ENCODE results near the gene PLAGL2. TPM values are rescaled to one million over a fixed set of nuclear protein-coding genes. Genes with fewer than 3 reads are reported as not detected.
A peak's percentile ranks its signal among the peaks of the same experiment; 100 is the strongest.
"Not testable (repeated sequence)": the region's sequence is repeated elsewhere in the genome, so short reads cannot be mapped to it uniquely, and the experiment has no call there.

The PLAGL2 gene
- total RNA-seq, 1 donor from 2014 or later, result 7.9 TPM

- intact Hi-C loops (cut with DNase I), result loop anchor here (10.0 kb wide), 2 partner anchors 238 to 278 kb away; no protein-coding TSS in a partner anchor
- ATAC-seq (no peak), DNase-seq (ENCODE audit: low spot score) (peak; percentile 68)
Observed at GRCh38 chr20:32206760-32207625, 550 bp downstream of the PLAGL2 start.

GRCh38 chr20:32205843-32206759 is 1.4 kb downstream of the PLAGL2 start:
- intact Hi-C loops (cut with DNase I), result loop anchor here (10.0 kb wide), 2 partner anchors 239 to 279 kb away; no protein-coding TSS in a partner anchor
- ATAC-seq (no peak), DNase-seq (ENCODE audit: low spot score) (no peak)

- ATAC-seq (no peak), DNase-seq (ENCODE audit: low spot score) (no peak)
- intact Hi-C loops (cut with DNase I), result loop anchor here (10.0 kb wide), 2 partner anchors 240 to 280 kb away; no protein-coding TSS in a partner anchor
Observed at GRCh38 chr20:32205110-32205842, 2.3 kb downstream of the PLAGL2 start.

- DNase-seq (ENCODE audit: low spot score) (no peak), ATAC-seq (no peak)
- intact Hi-C loops (cut with DNase I), result loop anchor here (10.0 kb wide), 2 partner anchors 240 to 280 kb away; no protein-coding TSS in a partner anchor
Observed at GRCh38 chr20:32204205-32205109, 3.1 kb downstream of the PLAGL2 start.

GRCh38 chr20:32203356-32204204 is 4.0 kb downstream of the PLAGL2 start:
- ATAC-seq, result no peak
- DNase-seq (ENCODE audit: low spot score), result no peak
- intact Hi-C loops (cut with DNase I), result loop anchor here (10.0 kb wide), 2 partner anchors 241 to 281 kb away; no protein-coding TSS in a partner anchor

- intact Hi-C loops (cut with DNase I), result loop anchor here (10.0 kb wide), 2 partner anchors 243 to 283 kb away; no protein-coding TSS in a partner anchor
- DNase-seq (ENCODE audit: low spot score) (no peak), ATAC-seq (no peak)
Observed at GRCh38 chr20:32201977-32202363, 5.6 kb downstream of the PLAGL2 start.

- intact Hi-C loops (cut with DNase I), result loop anchor here (10.0 kb wide), 2 partner anchors 243 to 283 kb away; no protein-coding TSS in a partner anchor
- ATAC-seq, result no peak
- DNase-seq (ENCODE audit: low spot score), result no peak
Observed at GRCh38 chr20:32201296-32201976, 6.1 kb downstream of the PLAGL2 start.

- DNase-seq (ENCODE audit: low spot score) (no peak), ATAC-seq (no peak)
- intact Hi-C loops (cut with DNase I), result no loop called here
Observed at GRCh38 chr20:32199006-32199405, 8.5 kb downstream of the PLAGL2 start.

- ATAC-seq; DNase-seq (ENCODE audit: low spot score); intact Hi-C loops (cut with DNase I): not testable (repeated sequence)
Observed at GRCh38 chr20:32197136-32197535, 10.4 kb downstream of the PLAGL2 start.

- intact Hi-C loops (cut with DNase I); DNase-seq (ENCODE audit: low spot score); ATAC-seq: not testable (repeated sequence)
Observed at GRCh38 chr20:32196613-32197012, 10.9 kb downstream of the PLAGL2 start.

GRCh38 chr20:32195581-32195980 is 12.0 kb downstream of the PLAGL2 start:
- intact Hi-C loops (cut with DNase I), result no loop called here
- ATAC-seq (no peak), DNase-seq (ENCODE audit: low spot score) (no peak)

- ATAC-seq (no peak), DNase-seq (ENCODE audit: low spot score) (no peak)
- intact Hi-C loops (cut with DNase I), result no loop called here
Observed at GRCh38 chr20:32193996-32194395, 13.5 kb downstream of the PLAGL2 start.

- ATAC-seq; intact Hi-C loops (cut with DNase I); DNase-seq (ENCODE audit: low spot score): not testable (repeated sequence)
Observed at GRCh38 chr20:32193336-32193735, 14.2 kb downstream of the PLAGL2 start.

GRCh38 chr20:32192698-32193097 is 14.8 kb downstream of the PLAGL2 start:
- ATAC-seq, result no peak
- no peak for DNase-seq (ENCODE audit: low spot score)
- intact Hi-C loops (cut with DNase I), result no loop called here

GRCh38 chr20:32191873-32192272 is 15.7 kb downstream of the PLAGL2 start:
- ATAC-seq, result no peak
- intact Hi-C loops (cut with DNase I), result no loop called here
- no peak for DNase-seq (ENCODE audit: low spot score)

- intact Hi-C loops (cut with DNase I), result no loop called here
- no peak for DNase-seq (ENCODE audit: low spot score)
- no peak for ATAC-seq
Observed at GRCh38 chr20:32191422-32191821, 16.1 kb downstream of the PLAGL2 start.
